Activated CD8-positive, alpha-beta memory T cell treated with anti-CD3 and anti-CD28 coated beads for 24 hours (primary cell): Measurements from ENCODE around the gene AQP5.
A peak's percentile ranks its signal among the peaks of the same experiment; 100 is the strongest.

Experiments
- DNase-seq: peaks from one replicate; pipeline ENCODE4 v3.0.0-alpha.2; 2020

The AQP5 gene

GRCh38 chr12:49932533-49933130, 29.0 kb upstream of the AQP5 start:
- DNase-seq: no peak

- DNase-seq: no peak
Measured at GRCh38 chr12:49933796-49934195, 27.9 kb upstream of the AQP5 start.

- DNase-seq: no peak
Measured at GRCh38 chr12:49934505-49934904, 27.2 kb upstream of the AQP5 start.

GRCh38 chr12:49936925-49937324, 24.7 kb upstream of the AQP5 start:
- no peak for DNase-seq

- DNase-seq: no peak
Measured at GRCh38 chr12:49937639-49938300, 23.9 kb upstream of the AQP5 start.

GRCh38 chr12:49939307-49939706, 22.4 kb upstream of the AQP5 start:
- no peak for DNase-seq

- no peak for DNase-seq
Measured at GRCh38 chr12:49939707-49940106, 22.0 kb upstream of the AQP5 start.

GRCh38 chr12:49941556-49942511, 19.8 kb upstream of the AQP5 start:
- no peak for DNase-seq

GRCh38 chr12:49942512-49942893, 19.2 kb upstream of the AQP5 start:
- no peak for DNase-seq

GRCh38 chr12:49942921-49943624, 18.6 kb upstream of the AQP5 start:
- no peak for DNase-seq

GRCh38 chr12:49943625-49943960, 18.1 kb upstream of the AQP5 start:
- no peak for DNase-seq

- no peak for DNase-seq
Measured at GRCh38 chr12:49944046-49944445, 17.6 kb upstream of the AQP5 start.

GRCh38 chr12:49944718-49945117, 17.0 kb upstream of the AQP5 start:
- no peak for DNase-seq

GRCh38 chr12:49945394-49946080, 16.1 kb upstream of the AQP5 start:
- DNase-seq: peak; percentile 94

- no peak for DNase-seq
Measured at GRCh38 chr12:49946086-49946485, 15.6 kb upstream of the AQP5 start.

- no peak for DNase-seq
Measured at GRCh38 chr12:49946497-49946896, 15.2 kb upstream of the AQP5 start.

GRCh38 chr12:49947593-49948226, 14.0 kb upstream of the AQP5 start:
- no peak for DNase-seq

- no peak for DNase-seq
Measured at GRCh38 chr12:49948866-49949845, 12.5 kb upstream of the AQP5 start.

GRCh38 chr12:49949866-49950265, 11.8 kb upstream of the AQP5 start:
- DNase-seq: no peak

GRCh38 chr12:49950273-49951251, 11.1 kb upstream of the AQP5 start, which contains the start of gene AQP2:
AQP2 (plus strand) TSS chr12:49950737; CDS start chr12:49950831, 94 bp downstream.
- no peak for DNase-seq
